ENCODE data around the gene TATDN3. TPM values are rescaled to one million over a fixed set of nuclear protein-coding genes. Genes with fewer than 3 reads are reported as not detected.
A peak's percentile ranks its signal among the peaks of the same experiment; 100 is the strongest.

The TATDN3 gene
- total RNA-seq, 1 experiment from 2014 or later: 13.8 TPM

DNA sequence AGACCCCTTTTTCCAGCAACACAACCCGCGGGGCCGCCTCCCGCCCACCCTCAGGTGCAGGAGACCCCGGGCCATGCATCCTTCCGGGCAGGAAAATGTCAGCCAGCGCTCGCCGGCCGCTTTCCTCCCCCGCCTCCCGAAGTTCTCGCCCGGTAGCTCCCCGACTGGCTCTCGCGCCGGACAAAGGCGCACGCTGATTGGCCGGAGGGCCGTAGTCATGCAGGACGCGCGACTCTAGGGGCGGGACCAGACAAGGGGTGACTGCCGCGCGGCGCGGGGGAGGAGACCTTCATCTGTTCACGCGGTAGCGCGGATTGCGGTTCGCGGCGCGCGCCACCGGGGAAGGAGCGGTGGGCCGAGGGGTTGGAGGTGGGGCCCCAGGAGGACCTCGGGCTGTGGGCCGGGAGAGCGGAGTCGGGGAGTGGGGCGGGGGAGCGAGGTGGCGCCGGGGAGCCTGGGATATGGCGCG is 66.3 kb downstream of the TATDN3 start, which contains the start of gene FLVCR1:
FLVCR1 (plus strand) TSS at position 284 of the 469 bp plus-strand sequence; CDS start at position 462, 178 bp downstream.
- H3K4me3 Mint-ChIP-seq: no peak within 1 kb of the TSS
- no peak within 1 kb of the TSS for H3K56ac ChIP-seq (ENCODE audit: insufficient read length, low read depth, low read length)
- no peak within 1 kb of the TSS for H2BK120ac ChIP-seq (ENCODE audit: low read depth, low read length, poor library complexity, severe bottlenecking)
- H3K9ac ChIP-seq (ENCODE audit: extremely low read depth, insufficient read length, low read length): peak within 1 kb of the TSS; percentile 94
- no peak within 1 kb of the TSS for H4K5ac ChIP-seq (ENCODE audit: insufficient read length, low read depth, low read length)
- no peaks in the 10 kb centered on the region for H3K9me3 ChIP-seq (ENCODE audit: control insufficient read depth, low read depth, low read length)
- peak within 1 kb of the TSS; percentile 98 to 100 (median 99) for H3K27ac Mint-ChIP-seq
- no peak within 1 kb of the TSS for H3T11ph ChIP-seq (ENCODE audit: low read length)
- H3K9me3 Mint-ChIP-seq: peaks cover 2% of the 10 kb centered on the region in 2 experiments; a peak in 2 of 5 replicates
- no peak within 1 kb of the TSS for H2BK20ac ChIP-seq (ENCODE audit: low read depth, low read length, poor library complexity, severe bottlenecking)
- H3K4ac ChIP-seq (ENCODE audit: low read depth, low read length): no peak within 1 kb of the TSS
- no peak within 1 kb of the TSS for H2BK12ac ChIP-seq (ENCODE audit: insufficient read length, low read depth, low read length)
- no peak within 1 kb of the TSS for H2AFZ ChIP-seq (ENCODE audit: low read length)
- peaks cover 41% of the 10 kb centered on the region for H3K79me2 ChIP-seq (ENCODE audit: insufficient read depth, low read length)
- peak; percentile 97 for DNase-seq
- H4K8ac ChIP-seq (replicated peaks; ENCODE audit: insufficient read length, low read depth, low read length): no peak within 1 kb of the TSS
- H3K27me3 Mint-ChIP-seq (ENCODE audit: low read depth): peaks cover 9% of the 10 kb centered on the region
- H3K4me2 ChIP-seq (ENCODE audit: insufficient read depth, insufficient read length, low read length): peak within 1 kb of the TSS; percentile 91
- TF ChIP-seq, protein P1, sequence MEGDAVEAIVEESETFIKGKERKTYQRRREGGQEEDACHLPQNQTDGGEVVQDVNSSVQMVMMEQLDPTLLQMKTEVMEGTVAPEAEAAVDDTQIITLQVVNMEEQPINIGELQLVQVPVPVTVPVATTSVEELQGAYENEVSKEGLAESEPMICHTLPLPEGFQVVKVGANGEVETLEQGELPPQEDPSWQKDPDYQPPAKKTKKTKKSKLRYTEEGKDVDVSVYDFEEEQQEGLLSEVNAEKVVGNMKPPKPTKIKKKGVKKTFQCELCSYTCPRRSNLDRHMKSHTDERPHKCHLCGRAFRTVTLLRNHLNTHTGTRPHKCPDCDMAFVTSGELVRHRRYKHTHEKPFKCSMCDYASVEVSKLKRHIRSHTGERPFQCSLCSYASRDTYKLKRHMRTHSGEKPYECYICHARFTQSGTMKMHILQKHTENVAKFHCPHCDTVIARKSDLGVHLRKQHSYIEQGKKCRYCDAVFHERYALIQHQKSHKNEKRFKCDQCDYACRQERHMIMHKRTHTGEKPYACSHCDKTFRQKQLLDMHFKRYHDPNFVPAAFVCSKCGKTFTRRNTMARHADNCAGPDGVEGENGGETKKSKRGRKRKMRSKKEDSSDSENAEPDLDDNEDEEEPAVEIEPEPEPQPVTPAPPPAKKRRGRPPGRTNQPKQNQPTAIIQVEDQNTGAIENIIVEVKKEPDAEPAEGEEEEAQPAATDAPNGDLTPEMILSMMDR (conservative IDR thresholded peaks at IDR 0.05): no peak
- peaks cover 9% of the 10 kb centered on the region for H3K23me2 ChIP-seq (ENCODE audit: insufficient read length, low read depth, low read length, poor library complexity, severe bottlenecking)
- H3K27me3 ChIP-seq (ENCODE audit: insufficient read depth, low read length): no peaks in the 10 kb centered on the region
- peaks cover 20 to 32% of the 10 kb centered on the region in 2 experiments for H3K4me1 Mint-ChIP-seq
- WGBS (ENCODE audit: extremely low coverage, insufficient read length, low lambda C conversion rate): no CpG with 5 or more reads among the region's 54 CpGs
- no peaks in the 10 kb centered on the region for H3K79me1 ChIP-seq (ENCODE audit: insufficient read depth, low read depth, low read length, poor library complexity, severe bottlenecking)
- H3K27ac ChIP-seq (ENCODE audit: insufficient read length, low read depth, low read length): peak within 1 kb of the TSS; percentile 19
- peak within 1 kb of the TSS; percentile 89 for H3K18ac ChIP-seq (ENCODE audit: insufficient read length, low read depth, low read length)
- no peak within 1 kb of the TSS for H2BK15ac ChIP-seq (ENCODE audit: low read depth, low read length)
- H4K91ac ChIP-seq (ENCODE audit: insufficient read length, low read depth, low read length): no peak within 1 kb of the TSS
- no peak within 1 kb of the TSS for H3K23ac ChIP-seq (ENCODE audit: insufficient read length, low read depth, low read length)
- peaks cover 6% of the 10 kb centered on the region; the same call in 1 of the 2 replicates for H3K4me1 ChIP-seq (ENCODE audit: insufficient read depth, low read length)
- H4K20me1 ChIP-seq (ENCODE audit: control insufficient read depth, insufficient read depth, insufficient read length): peaks cover 3% of the 10 kb centered on the region
- no peak within 1 kb of the TSS for H2BK5ac ChIP-seq (ENCODE audit: insufficient read length, low read length)
- peak within 1 kb of the TSS; percentile 85 for H3K14ac ChIP-seq (ENCODE audit: insufficient read depth, low read length)
- no peak within 1 kb of the TSS for H2AK5ac ChIP-seq (ENCODE audit: insufficient read length, low read length)
- peaks cover 18 to 22% (median 21%) of the 10 kb centered on the region in 3 experiments for H3K36me3 Mint-ChIP-seq (ENCODE audit: insufficient read depth in 1 of 3, low read depth in 3 of 3)
